Renal pelvis (tissue), 4 donors: ENCODE measurements around the gene FKBP9. TPM values are rescaled to one million over a fixed set of nuclear protein-coding genes. Genes with fewer than 3 reads are reported as not detected.
"Not testable (repeated sequence)": the region's sequence is repeated elsewhere in the genome, so short reads cannot be mapped to it uniquely, and the experiment has no call there.

Source experiments
- DNase-seq: peaks from one replicate; pipeline ENCODE4 v3.0.0-alpha.2; 2013
- polyA plus RNA-seq, 3 donors: library from polyadenylated mRNA; unstranded; fragments of 120-200 nt; gene quantifications; one replicate each; pipeline ENCODE4 v1.2.1, GENCODE V29; 2013; ENCODE audit not compliant: insufficient read length in 3 of 3

The FKBP9 gene
- polyA plus RNA-seq, 3 donors = 132 to 154 (median 153) TPM

DNA sequence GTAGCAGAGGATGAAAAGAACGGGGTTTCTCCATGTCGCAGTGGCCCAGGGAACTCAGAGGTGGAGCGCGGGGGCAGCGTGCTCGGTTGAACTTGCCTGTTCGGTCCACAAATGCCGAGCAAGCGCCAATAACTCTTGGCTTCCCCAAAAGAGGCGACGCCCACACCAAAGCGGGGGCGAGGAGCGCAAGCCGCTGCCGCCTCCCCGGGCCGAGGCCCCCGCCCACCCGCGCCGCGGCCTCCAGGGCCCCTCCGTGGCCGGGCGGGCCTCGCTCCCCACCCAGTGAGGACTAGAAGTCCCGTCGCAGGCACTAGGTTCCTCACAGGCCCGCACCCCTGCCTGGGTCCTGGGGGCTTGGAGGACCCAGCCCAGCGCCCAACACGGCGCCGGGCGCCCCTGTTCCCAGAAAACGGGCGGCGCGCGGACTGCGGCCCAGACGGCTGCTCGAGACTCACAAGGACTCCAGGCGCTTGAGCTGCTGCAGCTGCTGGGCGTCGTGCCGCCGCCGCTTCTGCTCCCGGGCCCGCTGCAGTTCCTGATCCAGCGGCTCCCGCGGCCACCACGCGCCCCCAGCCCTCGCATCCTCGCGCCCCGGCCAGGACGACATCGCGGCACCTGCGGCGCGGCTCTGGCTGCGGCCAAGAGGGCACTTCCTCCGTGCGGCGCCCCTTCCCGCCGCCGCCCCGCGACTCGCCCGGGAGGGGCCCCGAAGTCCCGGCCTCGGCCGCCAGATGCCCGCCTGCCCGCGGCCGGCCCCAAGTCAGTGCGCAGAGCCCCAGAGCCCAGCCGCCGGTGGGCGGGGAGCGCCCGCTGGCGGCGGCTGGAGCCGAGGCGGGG, 14.6 kb upstream of the FKBP9 start:
- peak; percentile 76 for DNase-seq

DNA sequence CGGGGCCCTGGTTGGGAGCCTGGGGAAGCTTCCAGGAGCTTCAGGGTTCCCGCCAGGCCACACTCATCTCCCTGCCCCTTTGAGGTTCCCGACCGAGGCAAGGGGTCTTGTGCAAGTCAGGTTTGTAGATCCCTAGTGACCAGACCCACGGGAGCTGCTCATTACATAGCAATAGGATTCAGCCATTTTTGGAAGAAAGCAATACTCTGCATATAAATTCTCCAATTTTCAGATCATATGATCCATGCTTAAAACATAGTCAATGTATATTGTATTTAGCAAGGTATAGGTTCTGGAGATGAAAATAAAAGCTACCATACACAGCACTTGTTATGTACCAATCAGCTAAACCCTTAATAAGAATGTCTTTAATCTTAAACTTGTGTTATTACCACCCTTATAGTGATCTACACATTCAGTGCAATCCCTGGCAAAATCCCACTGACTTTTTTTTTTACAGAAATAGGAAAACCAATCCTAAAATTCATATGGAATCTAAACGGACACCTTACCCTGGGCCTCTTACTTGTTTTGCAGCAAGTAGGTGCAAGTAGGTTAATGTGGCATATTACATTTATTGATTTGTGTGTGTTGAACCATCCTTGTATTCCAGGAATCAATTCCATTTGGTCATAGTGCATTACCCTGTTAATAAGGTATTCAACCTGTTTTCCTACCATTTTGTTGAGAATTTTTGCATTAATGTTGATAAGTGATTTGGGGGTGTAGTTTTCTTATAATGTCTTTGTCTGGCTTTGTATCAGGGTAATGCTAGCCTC, 13.8 kb upstream of the FKBP9 start:
- DNase-seq = no peak

DNA sequence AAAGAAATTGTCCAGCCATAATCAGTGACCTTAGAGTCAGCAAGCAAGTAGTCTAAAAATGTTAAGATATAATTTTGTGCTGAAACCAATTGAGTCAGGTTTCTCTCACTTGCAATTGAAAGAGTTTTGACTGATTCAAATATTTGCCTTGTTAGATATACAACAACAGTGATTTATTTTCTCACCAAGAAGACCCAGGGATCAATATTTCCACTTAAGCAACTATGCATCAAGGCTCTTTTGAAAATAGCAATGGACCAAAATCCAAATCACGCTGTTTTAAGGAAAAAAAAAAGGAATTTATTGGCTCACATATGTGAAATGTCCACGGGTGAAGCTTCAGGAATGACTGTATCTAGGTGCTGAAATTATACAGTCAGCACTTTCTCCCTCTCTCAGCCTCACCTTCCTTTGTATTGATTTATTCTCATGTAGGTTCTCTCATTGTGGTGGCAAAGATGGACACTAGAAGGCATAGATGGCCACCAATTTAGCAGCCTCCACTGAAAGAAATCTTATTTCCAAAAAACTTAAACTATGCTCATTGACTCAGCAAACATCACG, 9.7 kb upstream of the FKBP9 start:
- no peak for DNase-seq

DNA sequence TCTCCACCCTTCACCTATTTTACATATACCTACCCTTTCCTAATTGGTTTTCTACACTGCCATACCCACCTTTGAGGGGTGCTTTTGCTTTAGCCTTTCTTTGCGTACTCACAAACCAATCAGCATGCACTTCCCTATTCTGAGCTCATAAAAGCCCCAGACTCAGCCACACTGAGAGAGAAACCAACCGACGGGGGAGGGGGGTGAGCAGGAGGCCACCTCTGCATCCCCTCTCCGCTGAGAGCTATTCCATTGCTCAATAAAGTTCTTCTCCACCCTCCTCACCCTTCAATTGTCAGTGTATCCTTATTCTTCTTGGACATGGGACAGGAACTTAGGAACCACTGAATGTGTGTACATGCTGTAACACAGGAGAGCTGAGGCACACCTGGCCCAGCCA, 9.0 kb upstream of the FKBP9 start:
- DNase-seq = no peak

GRCh38 chr7:32952876-32953275, 4.4 kb upstream of the FKBP9 start:
- no peak for DNase-seq

DNA sequence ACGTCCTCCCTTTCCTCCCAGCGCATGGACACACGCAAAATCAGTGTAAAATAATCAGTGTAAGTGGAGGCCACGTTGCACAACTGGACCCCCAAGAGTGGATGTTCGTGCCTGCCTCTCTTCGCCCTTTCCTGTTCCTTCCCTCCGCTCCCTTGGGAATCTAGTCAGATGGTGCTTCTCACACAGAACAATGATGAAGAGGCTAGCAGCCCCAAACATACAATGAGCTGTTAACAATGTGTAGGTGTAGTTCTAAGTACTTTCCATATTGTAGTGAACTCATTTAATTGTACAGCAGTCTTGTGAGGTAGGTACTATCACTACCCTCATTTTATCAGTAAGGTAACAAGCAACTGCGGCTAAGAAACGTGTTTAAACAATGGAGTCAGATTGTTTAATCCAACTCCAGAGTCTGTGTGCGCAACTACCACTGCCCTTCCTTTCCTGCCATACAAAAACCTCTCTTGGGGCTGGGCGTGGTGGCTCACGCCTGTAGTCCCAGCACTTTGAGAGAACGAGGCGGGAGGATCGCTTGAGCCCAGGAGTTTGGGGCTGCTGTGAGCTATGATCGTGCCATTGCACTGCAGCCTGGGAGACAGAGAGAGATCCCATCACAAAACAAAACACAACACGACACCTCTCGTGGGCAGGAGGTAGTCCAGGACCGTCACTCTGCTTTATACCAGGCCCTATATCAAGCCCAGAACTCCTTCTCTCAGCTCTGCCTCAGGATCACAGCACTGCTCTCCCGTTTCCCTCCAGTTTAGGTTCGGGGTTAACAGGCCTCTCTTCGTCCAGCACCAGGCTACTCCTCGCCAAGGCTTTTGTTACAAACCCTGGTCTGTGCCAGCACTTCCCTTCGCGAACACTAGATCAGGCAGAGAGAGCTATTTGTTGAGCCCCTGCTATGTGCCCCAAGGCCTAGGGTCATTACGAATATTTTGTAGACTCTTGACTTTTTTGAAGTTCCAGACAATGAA, 1.1 kb downstream of the FKBP9 start:
- no peak for DNase-seq

- not testable (repeated sequence) for DNase-seq
These were observed 6.7 kb downstream of the FKBP9 start for GRCh38 chr7:32963880-32964301.

DNA sequence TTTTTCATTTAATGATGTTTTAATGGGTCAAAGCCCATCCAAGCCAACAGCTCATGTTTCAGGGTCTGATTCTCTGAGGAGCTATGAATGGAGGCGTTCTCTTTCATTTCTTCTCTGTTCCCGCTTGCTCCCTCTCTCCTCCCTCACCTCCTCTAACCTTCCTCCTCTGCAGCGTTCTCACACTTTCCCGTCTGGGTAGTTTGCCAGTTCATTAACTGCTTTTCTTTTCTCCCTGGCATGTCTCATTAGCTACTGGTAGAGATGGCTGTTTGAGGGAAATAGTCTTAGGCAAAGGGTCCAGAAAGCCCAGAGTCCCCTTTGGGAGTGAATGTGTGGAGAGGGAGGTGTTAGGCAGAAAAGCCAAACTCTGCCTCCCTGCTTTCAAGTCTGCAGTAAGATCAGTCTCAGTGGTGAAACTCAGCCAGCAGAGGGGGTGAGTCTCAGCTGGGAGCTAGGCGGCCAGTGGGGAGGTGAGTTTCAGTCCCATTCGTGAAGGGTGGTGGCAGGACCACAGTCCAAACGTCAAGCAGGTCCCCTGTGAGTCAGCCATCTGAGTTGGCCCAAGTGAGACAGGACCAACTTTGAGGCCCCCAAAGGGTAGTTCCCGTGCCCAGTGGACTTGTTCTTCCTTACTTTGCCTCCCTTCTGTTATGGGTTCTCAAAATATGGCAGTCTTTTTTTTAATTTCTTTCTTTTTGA, 7.4 kb downstream of the FKBP9 start:
- not testable (repeated sequence) for DNase-seq

DNA sequence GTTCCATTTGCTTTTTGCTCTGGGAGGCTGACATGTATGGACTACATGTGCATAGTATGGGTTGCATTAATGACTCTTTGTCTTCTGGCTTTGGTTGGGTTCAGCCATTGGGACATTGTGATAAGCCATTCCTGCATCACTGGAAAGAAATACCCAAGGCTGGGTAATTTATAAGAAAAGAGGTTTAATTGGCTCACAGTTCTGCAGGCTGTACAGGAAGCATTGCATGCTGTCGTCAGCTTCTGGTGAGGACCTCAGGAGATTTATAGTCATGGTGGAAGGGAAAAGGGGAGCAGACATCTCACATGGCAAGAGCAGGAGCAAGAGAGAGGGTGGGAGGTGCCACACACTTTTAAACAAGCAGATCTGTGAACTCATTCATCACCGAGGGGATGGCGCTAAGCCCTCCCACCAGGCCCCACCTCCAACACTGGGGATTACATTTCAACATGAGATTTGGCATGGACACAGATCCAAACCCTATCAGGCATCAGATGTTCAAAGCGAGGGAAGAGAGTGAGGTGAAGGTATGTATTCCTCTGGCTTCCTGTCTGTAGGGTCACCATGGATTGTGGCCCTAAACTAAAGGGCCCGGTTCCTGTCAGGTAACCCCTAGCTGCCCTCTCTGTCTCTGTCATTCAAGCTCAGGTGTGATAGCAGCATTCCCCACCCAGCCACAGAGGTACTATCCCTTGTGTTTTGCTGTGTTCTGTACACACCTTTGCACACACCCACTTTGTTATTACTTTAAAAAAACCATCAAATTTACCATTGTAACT, 9.4 kb downstream of the FKBP9 start:
- not testable (repeated sequence) for DNase-seq

GRCh38 chr7:32967268-32967582, 10.0 kb downstream of the FKBP9 start:
- DNase-seq = not testable (repeated sequence)

GRCh38 chr7:32971967-32972366, 14.7 kb downstream of the FKBP9 start:
- DNase-seq = not testable (repeated sequence)

GRCh38 chr7:32977159-32977558, 19.9 kb downstream of the FKBP9 start:
- not testable (repeated sequence) for DNase-seq

DNA sequence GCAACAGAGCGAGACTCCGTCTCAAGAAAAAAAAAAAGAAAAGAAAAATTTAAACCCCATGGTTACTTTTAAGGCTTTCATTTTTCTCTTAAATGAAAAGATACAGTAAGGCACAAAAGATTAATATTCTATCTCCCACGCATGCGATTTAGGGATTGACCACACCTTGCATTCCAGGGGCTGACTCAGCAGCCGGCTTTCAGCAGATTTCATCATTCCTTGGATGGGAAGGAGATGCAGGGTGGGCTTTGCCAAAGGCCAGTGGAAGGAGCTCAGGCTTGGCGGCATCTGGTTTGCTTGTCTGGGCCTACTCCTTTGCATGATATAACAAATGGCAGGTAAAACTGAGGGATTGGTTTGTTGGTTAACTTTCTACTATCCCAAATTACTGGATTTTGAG, 22.0 kb downstream of the FKBP9 start:
- DNase-seq = not testable (repeated sequence)

DNA sequence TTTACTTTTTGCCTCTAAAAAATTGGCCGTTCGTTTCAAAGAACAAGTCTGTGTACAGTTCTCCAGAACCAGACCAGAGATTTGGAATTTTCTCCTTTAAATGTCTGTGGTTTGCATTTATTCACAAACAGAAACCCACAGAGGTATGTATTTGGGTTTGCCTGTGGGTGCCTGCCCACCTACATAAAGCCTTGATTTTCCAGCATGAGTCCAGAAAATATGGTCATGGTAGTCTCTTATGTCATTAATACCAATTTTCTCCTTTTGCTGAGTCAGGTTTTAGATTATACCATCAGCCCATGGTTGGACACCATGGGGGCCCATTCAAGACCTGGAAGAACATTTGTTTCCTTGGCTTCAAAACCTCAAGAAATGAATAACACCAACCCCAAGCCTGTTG, 22.7 kb downstream of the FKBP9 start:
- DNase-seq = not testable (repeated sequence)

DNA sequence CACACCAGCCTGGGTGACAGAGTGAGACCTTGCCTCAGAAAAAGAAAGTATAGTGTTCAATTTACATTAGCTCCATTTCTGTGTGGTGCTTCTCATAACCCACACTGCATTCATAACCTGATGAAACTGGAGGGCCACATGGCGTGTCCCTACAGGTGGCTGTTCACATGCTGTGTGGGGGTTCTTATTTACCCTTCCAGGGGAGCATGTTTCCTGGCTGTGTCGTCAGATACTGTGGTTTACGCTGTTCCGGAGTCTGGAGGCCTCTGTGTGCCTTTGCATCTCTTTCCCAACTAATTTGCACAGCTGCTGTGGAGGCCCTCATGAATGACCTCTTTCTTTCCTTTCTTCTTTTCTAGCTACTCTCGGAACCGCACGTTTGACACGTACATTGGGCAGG, 30.9 kb downstream of the FKBP9 start:
- DNase-seq = not testable (repeated sequence)

GRCh38 chr7:32991068-32991585, 33.9 kb downstream of the FKBP9 start:
- DNase-seq = peak; percentile 48

DNA sequence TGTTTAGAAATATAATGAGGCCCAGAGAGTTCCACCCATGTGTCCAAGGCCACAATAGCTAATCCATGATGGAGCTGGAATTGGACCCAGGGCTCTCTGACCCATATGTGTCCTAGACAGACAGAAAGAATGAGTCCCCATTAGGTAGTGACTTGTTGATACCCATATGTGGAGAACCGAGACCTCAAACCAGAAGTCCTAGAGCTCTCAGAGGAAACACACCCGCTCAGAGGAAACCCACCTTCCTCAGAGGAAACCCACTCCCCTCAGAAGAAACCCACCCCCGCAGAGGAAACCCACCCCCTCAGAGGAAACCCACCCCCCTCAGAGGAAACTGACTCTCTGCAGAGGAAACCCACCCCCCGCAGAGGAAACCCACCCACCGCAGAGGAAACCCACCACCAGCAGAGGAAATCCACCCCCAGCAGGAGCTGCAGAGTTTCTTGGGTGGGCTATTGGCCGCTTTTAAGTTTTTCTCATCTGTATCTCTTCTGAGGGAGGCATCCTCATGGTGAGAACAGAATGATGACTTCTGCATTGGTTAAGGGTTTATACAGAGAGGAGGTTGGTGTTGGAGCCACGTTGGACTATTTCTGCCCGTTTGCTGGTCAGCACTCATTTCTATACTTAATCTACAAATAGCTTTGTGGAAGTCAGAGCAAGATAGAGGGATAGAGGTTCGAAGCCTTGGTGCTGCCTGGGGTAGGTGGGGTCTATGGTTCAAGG, 34.9 kb downstream of the FKBP9 start:
- not testable (repeated sequence) for DNase-seq

GRCh38 chr7:32992750-32993149, 35.5 kb downstream of the FKBP9 start:
- not testable (repeated sequence) for DNase-seq

DNA sequence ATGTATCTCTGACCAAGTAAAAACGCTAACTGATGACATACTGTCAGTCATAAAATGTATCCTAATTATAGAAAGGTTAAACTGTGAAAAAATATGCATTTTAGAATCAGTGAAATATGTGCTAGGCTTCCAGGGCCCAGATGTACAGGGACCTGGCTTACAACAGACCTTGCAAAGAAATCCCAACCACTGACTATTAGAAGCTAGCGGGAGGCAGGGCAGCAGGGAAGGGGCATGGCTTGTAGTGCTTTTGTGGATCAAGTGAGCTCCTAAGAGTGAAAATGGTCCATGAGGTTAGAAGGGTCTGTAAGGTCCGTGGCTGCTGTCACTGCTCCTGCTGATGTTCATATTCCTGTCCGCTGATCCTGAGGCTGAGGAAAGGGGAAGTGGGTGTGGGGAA, 40.7 kb downstream of the FKBP9 start:
- DNase-seq = not testable (repeated sequence)
